DMS114 treated with DMSO at 0.1 percent for 48 hours (cell line): Measurements from ENCODE around the gene NRIP1.

Experiments
- DNase-seq: peaks from one replicate; lab custom pipeline; 2025; ENCODE audit not compliant: unreplicated experiment; lab: John Stamatoyannopoulos, UW

Gene NRIP1

GRCh38 chr21:15065392-15066122, 757 bp upstream of the NRIP1 start:
- no peak for DNase-seq

- DNase-seq = no peak
These were observed 805 bp downstream of the NRIP1 start for GRCh38 chr21:15063814-15064575.

GRCh38 chr21:15063081-15063813, 1.6 kb downstream of the NRIP1 start:
- no peak for DNase-seq

DNA sequence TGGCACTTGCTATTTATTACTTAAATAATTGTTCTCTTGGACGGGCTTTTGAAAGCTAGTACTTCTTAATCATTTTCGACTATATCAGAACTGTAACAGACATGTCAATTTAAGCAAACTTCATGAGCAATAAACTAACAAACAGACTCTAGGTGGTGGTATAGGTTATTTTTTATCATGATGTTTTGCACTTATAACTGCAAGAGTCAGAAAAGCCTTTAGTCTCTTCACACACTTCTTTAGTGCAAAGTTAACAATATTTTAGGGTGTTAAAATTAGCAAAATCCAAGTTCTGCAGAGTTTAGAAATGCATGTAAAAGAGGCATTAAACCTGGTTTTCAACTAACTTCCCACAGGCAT, 2.2 kb downstream of the NRIP1 start:
- DNase-seq = no peak

DNA sequence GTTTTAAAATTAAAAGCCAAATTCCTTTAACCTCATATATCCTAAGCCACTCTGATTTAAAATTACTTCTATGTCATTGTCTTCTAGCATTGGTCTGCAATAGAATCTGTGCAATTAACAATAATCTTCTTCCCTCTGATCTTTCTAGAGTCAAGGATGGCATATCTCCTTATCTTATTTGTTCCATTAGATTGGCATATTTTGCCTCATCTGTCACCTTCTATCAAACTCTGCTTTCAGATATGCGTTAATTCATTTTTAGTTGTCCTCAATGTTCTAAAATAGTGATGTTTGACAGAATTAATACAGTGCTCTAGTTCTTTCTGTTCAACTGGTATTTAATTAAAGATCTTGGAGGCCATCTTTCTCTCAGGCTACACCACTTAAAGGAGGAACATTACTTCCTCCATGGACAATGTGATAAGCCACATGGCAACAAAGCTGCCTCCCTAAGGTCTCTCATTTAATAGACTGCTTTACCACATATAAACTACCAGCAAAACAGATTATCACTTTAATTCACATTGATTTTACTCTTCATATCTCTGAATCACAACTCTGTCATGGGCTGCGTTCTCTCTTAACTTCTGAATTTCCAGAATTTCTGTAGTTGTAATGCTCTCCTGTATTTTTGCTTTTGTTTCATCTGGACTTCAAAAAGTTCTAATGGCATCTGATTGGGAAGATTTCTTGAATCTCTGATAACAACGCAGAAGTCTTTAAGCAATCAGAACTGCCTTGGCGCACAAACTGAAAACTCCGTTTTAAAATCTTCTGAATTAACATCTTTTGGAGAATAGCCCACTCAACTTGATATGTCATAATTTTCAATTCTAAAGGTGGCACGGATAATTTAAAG, 2.8 kb downstream of the NRIP1 start:
- no peak for DNase-seq

DNA sequence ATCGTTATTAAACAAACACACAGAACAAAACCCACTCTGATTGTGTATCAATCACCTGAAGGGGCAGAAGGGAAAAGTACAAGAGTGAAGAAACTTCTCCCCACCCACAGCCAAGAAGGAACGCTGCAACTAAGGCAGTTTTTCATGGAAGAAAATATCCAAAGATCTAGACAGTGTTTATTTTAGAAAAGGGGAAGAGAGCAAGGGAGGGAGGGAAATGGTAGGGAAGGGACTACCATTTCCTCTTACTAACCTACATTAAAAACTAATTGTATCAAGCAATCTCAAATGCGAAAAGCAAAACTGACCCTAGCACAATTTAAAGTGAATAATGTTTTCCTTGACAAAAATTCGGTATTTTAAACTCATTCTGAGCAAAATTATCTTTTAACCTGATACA, 3.5 kb downstream of the NRIP1 start:
- no peak for DNase-seq

GRCh38 chr21:15060543-15061175, 4.1 kb downstream of the NRIP1 start:
- no peak for DNase-seq

GRCh38 chr21:15059397-15059796, 5.4 kb downstream of the NRIP1 start:
- no peak for DNase-seq

DNA sequence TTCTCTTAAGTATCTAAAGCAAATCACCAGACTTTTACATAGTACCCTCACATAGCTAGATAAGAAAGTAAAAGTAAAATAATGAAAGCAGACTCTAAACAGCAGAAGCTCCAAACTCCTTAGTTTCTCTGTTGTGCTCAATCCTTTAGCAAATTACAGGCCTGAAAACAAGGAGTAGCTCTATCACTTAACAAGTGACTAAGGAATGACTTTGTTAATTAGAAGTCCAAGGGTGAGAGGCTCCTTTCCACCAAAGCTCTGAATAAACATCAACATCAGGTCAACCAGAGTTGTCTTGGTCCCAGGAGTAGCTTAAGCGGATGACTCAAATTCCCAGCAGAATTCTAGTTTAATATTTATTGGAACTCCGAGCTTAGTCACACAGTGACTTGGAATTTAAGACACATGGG, 5.9 kb downstream of the NRIP1 start:
- no peak for DNase-seq

- DNase-seq = no peak
These were observed 7.5 kb downstream of the NRIP1 start for GRCh38 chr21:15057285-15057684.

GRCh38 chr21:15054606-15055239, 10.1 kb downstream of the NRIP1 start:
- no peak for DNase-seq

- no peak for DNase-seq
These were observed 10.7 kb downstream of the NRIP1 start for GRCh38 chr21:15054089-15054488.

- DNase-seq = no peak
These were observed 11.3 kb downstream of the NRIP1 start for GRCh38 chr21:15053500-15053899.

DNA sequence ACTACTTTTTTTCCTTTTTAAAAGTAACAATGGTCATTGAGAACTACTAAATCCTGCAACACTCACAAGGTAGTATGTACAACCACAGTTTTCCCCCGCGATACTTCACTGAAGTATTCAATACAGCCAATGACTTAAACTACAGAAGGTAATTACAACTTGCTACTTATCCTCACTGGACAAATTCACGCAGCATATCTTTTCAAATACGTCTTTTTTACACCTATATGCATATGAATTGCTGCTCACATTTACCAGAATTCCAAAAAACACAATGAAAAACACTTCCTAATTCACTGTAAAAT, 12.4 kb downstream of the NRIP1 start:
- no peak for DNase-seq

- no peak for DNase-seq
These were observed 12.9 kb downstream of the NRIP1 start for GRCh38 chr21:15051644-15052458.

DNA sequence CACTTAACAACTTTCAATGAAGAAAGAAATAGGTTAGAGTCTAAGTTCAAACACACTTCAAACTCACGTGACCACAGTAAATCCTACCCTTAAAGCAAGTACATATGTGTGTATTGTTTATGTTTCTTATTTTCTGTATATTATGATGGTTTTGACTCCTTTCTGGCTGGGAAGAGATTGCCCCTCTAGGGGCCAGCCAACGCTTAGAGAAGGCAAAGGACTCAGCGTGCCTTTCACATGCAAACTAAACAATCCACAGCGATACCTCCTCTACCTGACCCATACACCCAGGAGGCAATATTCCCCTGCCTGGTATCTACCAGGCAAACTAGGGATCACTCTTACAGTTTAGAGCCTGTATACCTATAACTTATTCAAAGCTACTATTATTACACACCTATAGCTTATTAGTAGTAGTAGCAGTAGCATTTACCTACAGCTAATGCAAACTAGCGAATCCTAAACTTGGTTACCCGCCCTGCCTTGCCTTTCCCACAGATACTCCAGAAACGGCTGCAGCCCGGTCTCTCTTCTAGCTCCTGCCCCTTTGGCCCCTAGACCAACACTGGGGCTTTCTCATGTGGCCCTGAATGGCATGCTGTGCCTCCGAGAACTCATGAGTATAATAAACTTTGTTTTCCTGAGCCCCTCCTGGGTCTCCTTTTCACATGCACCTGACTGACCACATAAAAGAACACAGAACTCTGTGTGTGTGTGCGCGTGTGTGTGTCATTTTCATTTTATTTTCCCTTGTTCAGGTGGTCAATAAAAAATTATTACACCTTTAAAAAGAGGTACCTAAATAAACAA, 14.0 kb downstream of the NRIP1 start:
- DNase-seq = no peak

DNA sequence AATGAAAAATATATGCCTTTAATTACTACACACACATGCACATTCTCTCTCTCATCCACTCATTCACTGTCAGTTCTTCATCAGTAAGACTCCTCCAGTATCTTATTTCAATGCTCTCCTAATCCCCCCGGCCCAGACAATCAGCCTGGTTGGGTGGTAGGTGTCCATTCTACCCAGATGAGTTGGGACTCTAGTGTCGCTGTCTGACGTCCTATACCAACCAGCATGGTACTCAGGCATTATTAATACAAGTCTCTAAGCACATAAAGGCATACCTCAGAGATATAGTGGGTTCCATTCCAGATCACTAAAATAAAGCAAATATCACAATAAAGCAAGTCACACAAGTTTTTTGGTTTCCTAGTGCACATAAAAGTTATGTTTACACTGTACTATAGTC, 19.8 kb downstream of the NRIP1 start:
- DNase-seq = no peak

- no peak for DNase-seq
These were observed 22.3 kb downstream of the NRIP1 start for GRCh38 chr21:15042531-15042930.
